ENCODE data around the gene SESN1.

SESN1 gene

DNA sequence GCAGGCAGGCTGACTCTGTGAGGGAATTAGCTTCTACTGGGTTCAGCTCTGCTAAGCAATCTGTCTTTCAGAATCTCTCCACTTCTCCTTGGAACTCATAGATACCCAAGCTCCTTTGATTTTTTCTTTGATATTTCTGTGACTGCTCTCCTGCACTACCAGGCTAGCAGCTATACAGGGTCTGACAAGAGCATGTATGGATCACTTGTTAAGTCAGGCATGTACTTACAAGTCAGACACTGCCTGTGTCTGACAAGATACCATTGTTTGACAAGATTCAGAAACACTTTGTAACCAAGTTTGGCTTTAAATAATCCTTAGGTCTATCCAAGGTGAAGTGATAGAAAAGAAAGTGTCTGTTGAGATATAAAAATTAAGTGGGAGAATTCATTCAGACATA lies 79.5 kb downstream of the SESN1 start:
- no peak overlapping the region for H3K4me3 Mint-ChIP-seq
- no peak for DNase-seq
- no peaks in the 10 kb centered on the region for H3K36me3 Mint-ChIP-seq (ENCODE audit: low read depth)
- H3K9me3 Mint-ChIP-seq, result no peaks in the 10 kb centered on the region
- H3K27me3 Mint-ChIP-seq, result no peaks in the 10 kb centered on the region
- peaks cover 61% of the 10 kb centered on the region for H3K4me1 Mint-ChIP-seq (ENCODE audit: low read depth)
- no peak overlapping the region for H3K27ac Mint-ChIP-seq

DNA sequence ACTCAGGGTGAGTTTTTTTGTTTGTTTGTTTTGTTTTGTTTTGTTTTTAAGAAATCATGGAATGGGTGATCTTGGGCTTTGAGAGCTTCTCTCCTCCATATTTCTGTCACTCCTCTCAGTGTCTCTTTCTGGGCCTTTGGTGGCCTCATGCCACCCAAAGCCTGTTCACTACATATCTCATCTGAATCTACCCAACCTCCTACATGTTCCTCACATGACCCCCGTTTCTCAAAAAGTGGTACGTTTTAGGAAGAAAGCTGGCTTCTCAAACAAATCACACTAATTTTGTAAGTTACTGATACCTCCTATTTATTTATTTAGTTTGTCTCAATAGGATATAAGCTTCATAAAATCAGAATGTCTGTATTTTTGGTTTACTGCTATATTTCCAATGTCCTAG lies 80.0 kb downstream of the SESN1 start:
- Mint-ChIP-seq H3K4me3 (peak overlapping the region; percentile 2), H3K27me3 (no peaks in the 10 kb centered on the region), H3K36me3 (ENCODE audit: low read depth) (peaks cover 4% of the 10 kb centered on the region), H3K9me3 (no peaks in the 10 kb centered on the region), H3K4me1 (ENCODE audit: low read depth) (peaks cover 61% of the 10 kb centered on the region), H3K27ac (peak overlapping the region; percentile 77)
- no peak for DNase-seq

- no peaks in the 10 kb centered on the region for H3K9me3 Mint-ChIP-seq
- H3K4me3 Mint-ChIP-seq, result no peak overlapping the region
- no peak for DNase-seq
- peaks cover 8% of the 10 kb centered on the region for H3K36me3 Mint-ChIP-seq (ENCODE audit: low read depth)
- H3K4me1 Mint-ChIP-seq (ENCODE audit: low read depth), result peaks cover 58% of the 10 kb centered on the region
- H3K27me3 Mint-ChIP-seq, result no peaks in the 10 kb centered on the region
- H3K27ac Mint-ChIP-seq, result peak overlapping the region; percentile 79
Observed at GRCh38 chr6:109013656-109014305, 80.9 kb downstream of the SESN1 start.

DNA sequence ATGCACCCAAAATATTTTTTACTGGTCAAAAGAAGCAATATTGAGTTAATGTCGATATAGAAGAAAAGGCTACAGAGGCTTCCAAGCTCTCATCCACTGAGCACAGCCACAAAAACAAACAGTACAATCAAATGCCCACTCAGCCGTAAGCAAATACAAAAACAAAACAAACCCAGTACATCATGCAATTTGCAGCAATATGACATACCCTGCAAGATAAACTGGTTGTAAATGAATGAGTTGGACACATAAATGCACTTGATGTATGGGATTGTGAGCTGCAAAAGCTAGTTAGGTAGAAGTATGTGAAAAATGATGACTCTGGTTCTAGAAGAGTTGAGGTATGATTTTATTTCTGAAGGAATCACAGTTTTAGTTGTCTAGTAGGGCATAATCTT lies 83.9 kb downstream of the SESN1 start:
- Mint-ChIP-seq H3K27me3 (no peaks in the 10 kb centered on the region), H3K9me3 (no peaks in the 10 kb centered on the region), H3K4me1 (ENCODE audit: low read depth) (peaks cover 76% of the 10 kb centered on the region), H3K27ac (peak overlapping the region; percentile 7), H3K36me3 (ENCODE audit: low read depth) (peaks cover 9% of the 10 kb centered on the region), H3K4me3 (peak overlapping the region; percentile 92)
- no peak for DNase-seq

DNA sequence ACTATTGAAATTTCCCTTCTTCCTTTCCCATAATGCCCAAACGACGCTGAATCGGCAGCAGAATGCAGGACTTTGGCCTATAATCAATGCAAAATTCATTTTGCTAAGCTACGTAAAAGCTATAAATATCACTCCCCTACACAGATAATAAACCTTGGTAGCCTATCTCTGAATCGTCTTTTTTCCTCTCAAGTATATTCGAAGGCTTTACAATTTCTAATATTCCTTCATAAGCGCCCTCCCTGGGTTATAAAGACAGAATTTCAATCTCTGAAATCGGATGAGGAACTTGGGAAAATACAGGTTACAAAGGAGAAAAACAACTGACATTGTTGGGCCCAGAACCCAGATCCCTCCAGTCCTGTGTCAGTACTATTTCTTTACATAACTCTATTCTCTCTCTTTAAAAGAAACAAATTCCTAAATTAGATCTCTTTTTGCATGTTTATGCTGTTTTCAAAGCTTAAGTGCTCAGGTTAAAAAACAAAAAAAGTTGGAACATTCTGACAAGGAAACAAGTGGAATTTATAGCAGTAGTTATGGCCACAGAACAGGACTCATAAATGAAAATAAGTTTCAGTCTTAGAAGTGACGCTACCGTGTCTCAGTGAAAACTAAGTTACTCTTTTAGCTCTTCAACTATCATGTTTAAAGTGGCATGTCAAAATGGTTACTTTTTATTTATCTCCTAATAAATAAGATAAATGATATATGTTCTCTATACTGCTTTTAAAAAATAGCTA lies 84.5 kb downstream of the SESN1 start:
- Mint-ChIP-seq H3K36me3 (ENCODE audit: low read depth) (peaks cover 9% of the 10 kb centered on the region), H3K27ac (peak overlapping the region; percentile 97), H3K27me3 (no peaks in the 10 kb centered on the region), H3K9me3 (no peaks in the 10 kb centered on the region), H3K4me3 (peak overlapping the region; percentile 92), H3K4me1 (ENCODE audit: low read depth) (peaks cover 72% of the 10 kb centered on the region)
- no peak for DNase-seq

GRCh38 chr6:109009236-109009961 lies 85.2 kb downstream of the SESN1 start:
- DNase-seq, result peak; percentile 93
- Mint-ChIP-seq H3K4me1 (ENCODE audit: low read depth) (peaks cover 73% of the 10 kb centered on the region), H3K9me3 (no peaks in the 10 kb centered on the region), H3K27ac (peak overlapping the region; percentile 97), H3K4me3 (peak overlapping the region; percentile 92), H3K36me3 (ENCODE audit: low read depth) (peaks cover 9% of the 10 kb centered on the region), H3K27me3 (no peaks in the 10 kb centered on the region)

- Mint-ChIP-seq H3K27me3 (no peaks in the 10 kb centered on the region), H3K36me3 (ENCODE audit: low read depth) (peaks cover 9% of the 10 kb centered on the region), H3K27ac (peak overlapping the region; percentile 94), H3K4me1 (ENCODE audit: low read depth) (peaks cover 71% of the 10 kb centered on the region), H3K9me3 (no peaks in the 10 kb centered on the region), H3K4me3 (peak overlapping the region; percentile 86)
- DNase-seq, result no peak
Observed at GRCh38 chr6:109008537-109009235, 86.0 kb downstream of the SESN1 start.

- Mint-ChIP-seq H3K9me3 (no peaks in the 10 kb centered on the region), H3K27me3 (no peaks in the 10 kb centered on the region), H3K4me3 (peak overlapping the region; percentile 86), H3K36me3 (ENCODE audit: low read depth) (peaks cover 9% of the 10 kb centered on the region), H3K27ac (peak overlapping the region; percentile 94), H3K4me1 (ENCODE audit: low read depth) (peaks cover 70% of the 10 kb centered on the region)
- DNase-seq, result no peak
Observed at GRCh38 chr6:109008054-109008453, 86.6 kb downstream of the SESN1 start.

DNA sequence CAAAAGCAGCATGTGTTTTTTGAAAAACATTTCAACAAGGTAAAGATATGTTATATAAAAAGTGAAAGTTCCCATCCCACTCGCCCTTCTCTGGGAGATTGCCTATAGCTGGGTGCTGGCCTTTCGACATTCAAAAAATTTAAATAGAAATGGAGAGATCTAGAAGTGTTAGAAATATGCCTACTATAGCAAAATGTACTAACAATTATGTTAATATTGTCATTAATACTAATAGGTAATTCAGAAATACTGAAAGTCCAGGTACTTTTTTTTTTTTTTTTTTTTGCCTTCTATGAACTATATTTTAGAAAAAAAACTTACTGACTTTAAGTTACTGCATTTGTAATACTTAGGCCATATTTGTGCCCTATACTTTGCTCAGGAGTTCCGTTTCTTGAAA lies 87.1 kb downstream of the SESN1 start:
- DNase-seq, result no peak
- Mint-ChIP-seq H3K9me3 (no peaks in the 10 kb centered on the region), H3K4me1 (ENCODE audit: low read depth) (peaks cover 70% of the 10 kb centered on the region), H3K27ac (no peak overlapping the region), H3K36me3 (ENCODE audit: low read depth) (peaks cover 9% of the 10 kb centered on the region), H3K27me3 (no peaks in the 10 kb centered on the region), H3K4me3 (peak overlapping the region; percentile 86)

GRCh38 chr6:109006818-109007217 lies 87.8 kb downstream of the SESN1 start:
- Mint-ChIP-seq H3K4me3 (peak overlapping the region; percentile 65), H3K27ac (no peak overlapping the region), H3K4me1 (ENCODE audit: low read depth) (peaks cover 72% of the 10 kb centered on the region), H3K27me3 (no peaks in the 10 kb centered on the region), H3K36me3 (ENCODE audit: low read depth) (peaks cover 10% of the 10 kb centered on the region), H3K9me3 (no peaks in the 10 kb centered on the region)
- DNase-seq, result no peak

GRCh38 chr6:109002882-109003281 lies 91.8 kb downstream of the SESN1 start:
- Mint-ChIP-seq H3K4me3 (no peak overlapping the region), H3K4me1 (ENCODE audit: low read depth) (peaks cover 47% of the 10 kb centered on the region), H3K36me3 (ENCODE audit: low read depth) (peaks cover 22% of the 10 kb centered on the region), H3K27ac (no peak overlapping the region), H3K27me3 (no peaks in the 10 kb centered on the region), H3K9me3 (no peaks in the 10 kb centered on the region)
- DNase-seq, result no peak

DNA sequence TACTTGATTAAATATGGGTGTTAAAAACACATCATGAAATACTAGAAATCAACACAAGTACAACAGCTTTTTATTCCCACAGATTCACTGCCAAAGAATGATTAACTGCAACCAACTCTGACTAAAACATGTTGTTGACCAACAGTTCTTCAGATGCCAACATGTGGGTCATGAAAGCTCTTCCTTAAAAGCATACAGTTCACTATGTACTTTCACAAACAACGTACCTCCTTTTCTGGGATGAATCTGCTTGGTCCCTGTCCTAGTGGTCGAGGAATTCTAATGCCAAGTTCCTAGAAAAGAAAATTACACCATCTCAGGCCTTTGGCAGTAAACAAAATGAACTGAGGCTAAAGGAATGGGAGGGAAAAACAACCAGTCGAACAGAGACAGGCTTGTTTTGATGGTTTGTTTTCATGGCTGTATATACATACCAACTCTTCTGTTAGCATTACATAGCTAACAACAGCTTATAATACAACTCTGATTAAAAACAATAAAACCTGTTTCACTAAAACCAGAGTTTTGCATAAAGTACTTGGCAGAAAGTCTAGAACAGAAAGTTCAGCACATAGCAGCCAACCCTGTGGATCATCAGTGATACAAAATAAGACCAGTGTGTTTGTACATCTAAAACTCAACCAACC lies 92.5 kb downstream of the SESN1 start:
- H3K9me3 Mint-ChIP-seq, result no peaks in the 10 kb centered on the region
- H3K4me1 Mint-ChIP-seq (ENCODE audit: low read depth), result peaks cover 41% of the 10 kb centered on the region
- no peak for DNase-seq
- H3K36me3 Mint-ChIP-seq (ENCODE audit: low read depth), result peaks cover 29% of the 10 kb centered on the region
- no peak overlapping the region for H3K27ac Mint-ChIP-seq
- no peak overlapping the region for H3K4me3 Mint-ChIP-seq
- H3K27me3 Mint-ChIP-seq, result no peaks in the 10 kb centered on the region

- Mint-ChIP-seq H3K27me3 (no peaks in the 10 kb centered on the region), H3K4me3 (no peak overlapping the region), H3K4me1 (ENCODE audit: low read depth) (peaks cover 33% of the 10 kb centered on the region), H3K27ac (no peak overlapping the region), H3K9me3 (no peaks in the 10 kb centered on the region), H3K36me3 (ENCODE audit: low read depth) (peaks cover 35% of the 10 kb centered on the region)
- no peak for DNase-seq
Observed at GRCh38 chr6:109001291-109001894, 93.3 kb downstream of the SESN1 start.

DNA sequence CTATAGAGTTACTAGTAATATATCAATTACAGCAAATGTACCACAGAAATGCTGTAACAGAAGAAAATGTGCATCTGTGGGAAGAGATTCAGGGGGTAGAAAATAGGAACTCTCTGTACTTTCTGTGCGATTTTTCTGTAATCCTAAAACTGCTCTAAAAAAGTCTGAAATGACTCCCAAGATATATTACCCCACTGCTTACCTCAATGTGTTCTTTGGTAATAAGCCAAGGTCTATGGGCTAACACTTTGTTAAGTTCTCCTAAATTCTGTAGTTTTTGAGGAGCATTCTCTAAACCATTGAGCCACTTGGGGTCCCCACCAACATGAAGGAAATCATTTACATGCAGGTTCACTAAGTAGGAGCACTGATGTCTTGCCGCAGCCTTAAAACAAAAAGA lies 94.4 kb downstream of the SESN1 start:
- Mint-ChIP-seq H3K9me3 (no peaks in the 10 kb centered on the region), H3K4me3 (no peak overlapping the region), H3K27ac (no peak overlapping the region), H3K36me3 (ENCODE audit: low read depth) (peaks cover 40% of the 10 kb centered on the region), H3K4me1 (ENCODE audit: low read depth) (peaks cover 27% of the 10 kb centered on the region), H3K27me3 (no peaks in the 10 kb centered on the region)
- DNase-seq, result no peak
